CD14-positive monocyte (primary cell): ENCODE data around the gene PYGB. TPM values are rescaled to one million over a fixed set of nuclear protein-coding genes. Genes with fewer than 3 reads are reported as not detected.

Experiments used
- DNase-seq, 3 donors: peaks; one replicate each; pipeline ENCODE4 v3.0.0-alpha.2; 2011 to 2022
- H2AFZ ChIP-seq: 2 replicates; pipeline ENCODE4 v1.6.0; 2012; ENCODE audit warnings: mild to moderate bottlenecking, low read depth, low read length, inconsistent platforms; ENCODE audit not compliant: insufficient read depth, poor library complexity, severe bottlenecking
- H3K27ac ChIP-seq, 2 donors: 1 replicate in 1 of 2; 2 replicates in 1 of 2; pipeline ENCODE4 v1.5.1; 2012 to 2013; ENCODE audit warnings: low read length in 2 of 2, control low read depth in 1 of 2, inconsistent platforms in 1 of 2, low read depth in 1 of 2, mild to moderate bottlenecking in 1 of 2
- H3K27me3 ChIP-seq, 2 donors: one replicate each; pipeline versions ENCODE4 v1.6.0 to v1.6.1; 2011 to 2013; ENCODE audit warnings: low read length in 2 of 2; ENCODE audit not compliant: control insufficient read depth in 2 of 2, insufficient read depth in 2 of 2
- H3K36me3 ChIP-seq, 2 donors: replicated peaks in 1 of 2; 1 replicate in 1 of 2; 2 replicates in 1 of 2; pipeline versions ENCODE4 v1.5.1 to v1.6.1; 2012 to 2013; ENCODE audit warnings: low read length in 2 of 2, control low read depth in 1 of 2, inconsistent platforms in 1 of 2, mild to moderate bottlenecking in 1 of 2; ENCODE audit not compliant: insufficient read depth in 2 of 2, control insufficient read depth in 1 of 2
- H3K4me1 ChIP-seq, 2 donors: 1 replicate in 1 of 2; 2 replicates in 1 of 2; pipeline versions ENCODE4 v1.5.1 to v1.6.1; 2012 to 2013; ENCODE audit warnings: low read length in 2 of 2, control low read depth in 1 of 2, inconsistent platforms in 1 of 2, mild to moderate bottlenecking in 1 of 2, moderate library complexity in 1 of 2; ENCODE audit not compliant: insufficient read depth in 2 of 2, control insufficient read depth in 1 of 2
- H3K4me2 ChIP-seq: replicated peaks from 2 replicates; pipeline ENCODE3; 2012; ENCODE audit warnings: low read length, moderate library complexity, mild to moderate bottlenecking; ENCODE audit not compliant: poor library complexity, severe bottlenecking; ENCODE audit errors: extremely low read depth
- H3K4me3 ChIP-seq, 3 experiments: fragments of 200-600 bp in 1 of 3; sonication (generic) in 1 of 3; replicated peaks in 1 of 3; 1 replicate in 2 of 3; 2 replicates in 1 of 3; pipeline ENCODE4 v1.5.1; 2011 to 2013; ENCODE audit warnings: low read length in 3 of 3, mild to moderate bottlenecking in 3 of 3, control low read depth in 2 of 3, low read depth in 2 of 3, inconsistent platforms in 1 of 3, moderate library complexity in 1 of 3
- H3K79me2 ChIP-seq: 2 replicates; pipeline ENCODE4 v1.6.0; 2012; ENCODE audit warnings: mild to moderate bottlenecking, control low read depth, inconsistent platforms, low read length, moderate library complexity; ENCODE audit not compliant: insufficient read depth
- H3K9ac ChIP-seq: 2 replicates; pipeline ENCODE4 v1.6.0; 2017; ENCODE audit warnings: low read length, mild to moderate bottlenecking; ENCODE audit not compliant: insufficient read depth, poor library complexity, severe bottlenecking
- H3K9me3 ChIP-seq, 2 donors: replicated peaks in 1 of 2; 1 replicate in 1 of 2; 2 replicates in 1 of 2; pipeline versions ENCODE4 v1.5.1 to v1.6.1; 2012 to 2013; ENCODE audit warnings: low read length in 2 of 2, control low read depth in 1 of 2; ENCODE audit not compliant: control insufficient read depth in 1 of 2, insufficient read depth in 1 of 2
- H4K20me1 ChIP-seq: 2 replicates; pipeline ENCODE4 v1.6.0; 2012; ENCODE audit warnings: mild to moderate bottlenecking, low read length, control low read depth, moderate library complexity; ENCODE audit not compliant: insufficient read depth
- H3K27ac Mint-ChIP-seq, 7 donors: one replicate each; pipeline ENCODE4 v1.8.0; 2020; ENCODE audit warnings: mild to moderate bottlenecking in 7 of 7, mixed read lengths in 7 of 7, moderate library complexity in 6 of 7, inconsistent platforms in 2 of 7
- H3K27me3 Mint-ChIP-seq, 3 donors: one replicate each; pipeline ENCODE4 v1.8.0; 2021 to 2022; ENCODE audit warnings: low read depth in 3 of 3, mild to moderate bottlenecking in 3 of 3, mixed read lengths in 3 of 3, moderate library complexity in 3 of 3, inconsistent platforms in 1 of 3
- H3K36me3 Mint-ChIP-seq, 2 donors: one replicate each; pipeline ENCODE4 v1.8.0; 2020; ENCODE audit warnings: mixed read lengths in 2 of 2, inconsistent platforms in 1 of 2, mild to moderate bottlenecking in 1 of 2
- H3K4me1 Mint-ChIP-seq: one replicate; pipeline ENCODE4 v1.8.0; 2020; ENCODE audit warnings: mild to moderate bottlenecking, mixed read lengths
- H3K4me3 Mint-ChIP-seq, 2 donors: one replicate each; pipeline ENCODE4 v1.8.0; 2020; ENCODE audit warnings: mild to moderate bottlenecking in 2 of 2, mixed read lengths in 2 of 2, moderate library complexity in 1 of 2
- H3K9me3 Mint-ChIP-seq, 7 donors: one replicate each; pipeline ENCODE4 v1.8.0; 2020 to 2022; ENCODE audit warnings: mixed read lengths in 7 of 7, mild to moderate bottlenecking in 6 of 7, moderate library complexity in 6 of 7, inconsistent platforms in 2 of 7
- CTCF ChIP-seq: fragments of 200-600 bp; IDR thresholded peaks from one replicate; pipeline ENCODE4 v1.8.0; 2022; ENCODE audit warnings: antibody characterized with exemption, mild to moderate bottlenecking
- WGBS: methylation state at CpG from one replicate; pipeline ENCODE4 v1.1.5; 2013; ENCODE audit warnings: missing lambda C conversion rate; ENCODE audit not compliant: insufficient coverage; 5-methylcytosine and 5-hydroxymethylcytosine counted together
- intact Hi-C, 2 donors: fragments of 100-400 bp; cut with micrococcal nuclease; formaldehyde crosslinking; loops; one replicate each; pipeline versions ENCODE4 v1.15.0 to v1.15.1; 2023
- polyA plus RNA-seq, 3 donors: library from polyadenylated mRNA; depleted of rRNA in 1 of 3; unstranded in 2 of 3; stranded (reverse) in 1 of 3; fragments of 300-500 nt in 2 of 3; fragments of >200 nt in 1 of 3; fragmentation: Illumina TruSeq in 2 of 3; gene quantifications; 1 replicate in 2 of 3; 2 replicates in 1 of 3; pipeline ENCODE4 v1.2.3, GENCODE V29; 2012 to 2021

Gene PYGB
- polyA plus RNA-seq, 3 donors, result 26.6 to 33.2 (median 26.7) TPM

DNA sequence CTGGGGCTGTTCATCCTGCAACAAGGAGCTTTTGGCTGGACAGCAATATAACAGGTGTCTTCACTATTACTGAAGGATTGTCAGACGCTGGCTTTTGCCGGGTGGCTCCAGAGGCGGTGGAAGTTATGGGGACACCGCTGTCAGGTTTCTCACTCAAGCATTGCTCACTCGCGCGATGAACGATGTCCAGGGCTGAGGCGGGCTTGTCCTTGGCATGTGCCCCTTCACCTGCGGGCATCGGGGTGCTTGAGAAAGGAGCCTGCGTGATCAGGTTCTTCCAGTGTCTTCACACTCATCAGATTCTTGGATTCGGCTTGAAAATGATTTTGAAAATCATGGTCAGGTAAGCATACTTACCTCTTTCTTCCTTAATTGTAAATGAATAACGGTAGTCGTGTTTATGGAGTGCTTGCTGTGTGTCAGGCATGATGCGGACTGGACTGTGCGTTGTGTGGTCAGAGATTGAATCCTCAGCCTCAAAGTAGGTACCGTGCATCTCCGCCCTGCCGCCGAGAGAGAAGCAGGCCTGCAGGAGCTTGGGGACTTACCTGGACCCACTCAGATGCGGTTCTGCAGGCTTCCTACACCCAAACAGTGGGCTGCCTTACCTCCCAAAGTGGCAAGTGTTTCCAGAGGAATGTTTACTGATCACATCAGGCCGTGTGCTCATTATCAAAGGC is 18.3 kb upstream of the PYGB start:
- Histone ChIP-seq H3K4me2 (no peak overlapping the region), H3K9me3 (no peaks in the 10 kb centered on the region), H3K9ac (no peak overlapping the region), H3K27ac (no peak overlapping the region), H3K79me2 (no peaks in the 10 kb centered on the region), H4K20me1 (no peaks in the 10 kb centered on the region), H3K4me3 (no peak overlapping the region), H3K36me3 (peaks cover 0 to 16% of the 10 kb centered on the region in 2 donors), H3K4me1 (peaks cover 10 to 14% of the 10 kb centered on the region in 2 donors), H2AFZ (no peak overlapping the region), H3K27me3 (no peaks in the 10 kb centered on the region)
- no peak for DNase-seq
- 97% methylated on average over 16 of the region's 23 CpGs for WGBS
- Mint-ChIP-seq H3K27me3 (peaks cover 2 to 10% (median 9%) of the 10 kb centered on the region in 3 donors), H3K4me3 (no peak overlapping the region), H3K27ac (peak overlapping the region in 2 of 7 donors; percentile 18 to 22), H3K4me1 (peaks cover 12% of the 10 kb centered on the region), H3K36me3 (peaks cover 16 to 17% of the 10 kb centered on the region in 2 donors), H3K9me3 (no peaks in the 10 kb centered on the region)
- intact Hi-C loops, result no loop called here
- TF ChIP-seq CTCF, result no peak

GRCh38 chr20:25230166-25230831 is 17.6 kb upstream of the PYGB start:
- whole genome bisulfite sequencing, result 94% methylated on average over 6 of the region's 8 CpGs
- Mint-ChIP-seq H3K27me3 (peaks cover 2 to 14% (median 9%) of the 10 kb centered on the region in 3 donors), H3K4me3 (no peak overlapping the region), H3K27ac (no peak overlapping the region), H3K4me1 (peaks cover 12% of the 10 kb centered on the region), H3K36me3 (peaks cover 15 to 16% of the 10 kb centered on the region in 2 donors), H3K9me3 (no peaks in the 10 kb centered on the region)
- intact Hi-C loops, result no loop called here
- Histone ChIP-seq H3K27me3 (no peaks in the 10 kb centered on the region), H3K9ac (no peak overlapping the region), H3K36me3 (peaks cover 0 to 10% of the 10 kb centered on the region in 2 donors), H3K27ac (no peak overlapping the region), H3K4me2 (no peak overlapping the region), H3K9me3 (no peaks in the 10 kb centered on the region), H2AFZ (no peak overlapping the region), H4K20me1 (no peaks in the 10 kb centered on the region), H3K79me2 (no peaks in the 10 kb centered on the region), H3K4me3 (no peak overlapping the region), H3K4me1 (peaks cover 10 to 14% of the 10 kb centered on the region in 2 donors)
- no peak for TF ChIP-seq CTCF
- no peak for DNase-seq
